HG03469 (cell line): ENCODE measurements around the gene PRDM2.

Source experiments
- ATAC-seq: cut with Tn5 transposase; IDR thresholded peaks from one replicate; pipeline ENCODE4 v1.9.1; 2021; ENCODE audit warnings: mild to moderate bottlenecking, moderate library complexity, moderate number of reproducible peaks; ENCODE audit not compliant: unreplicated experiment

The PRDM2 gene

GRCh38 chr1:13730751-13731482 is 30.9 kb downstream of the PRDM2 start:
- peak; percentile 80 for ATAC-seq

GRCh38 chr1:13731897-13732296 is 31.9 kb downstream of the PRDM2 start:
- no peak for ATAC-seq

GRCh38 chr1:13732971-13733667 is 33.1 kb downstream of the PRDM2 start:
- ATAC-seq, result no peak

- no peak for ATAC-seq
Measured at GRCh38 chr1:13733711-13734110, 33.7 kb downstream of the PRDM2 start.

- ATAC-seq, result no peak
Measured at GRCh38 chr1:13735168-13735930, 35.4 kb downstream of the PRDM2 start.

GRCh38 chr1:13737398-13737797 is 37.4 kb downstream of the PRDM2 start:
- ATAC-seq, result no peak

- no peak for ATAC-seq
Measured at GRCh38 chr1:13746342-13746741, 46.4 kb downstream of the PRDM2 start.

- peak; percentile 60 for ATAC-seq
Measured at GRCh38 chr1:13748610-13749505, 48.9 kb downstream of the PRDM2 start.

GRCh38 chr1:13749543-13750341 is 49.8 kb downstream of the PRDM2 start:
- ATAC-seq, result peak; percentile 1

- ATAC-seq, result no peak
Measured at GRCh38 chr1:13751458-13751871, 51.5 kb downstream of the PRDM2 start.

- no peak for ATAC-seq
Measured at GRCh38 chr1:13751985-13752384, 52.0 kb downstream of the PRDM2 start.

- no peak for ATAC-seq
Measured at GRCh38 chr1:13752852-13753251, 52.9 kb downstream of the PRDM2 start.

- ATAC-seq, result no peak
Measured at GRCh38 chr1:13753636-13754402, 53.8 kb downstream of the PRDM2 start.

- ATAC-seq, result no peak
Measured at GRCh38 chr1:13754510-13755103, 54.6 kb downstream of the PRDM2 start.

- no peak for ATAC-seq
Measured at GRCh38 chr1:13756557-13757315, 56.7 kb downstream of the PRDM2 start.

- ATAC-seq, result no peak
Measured at GRCh38 chr1:13757693-13758092, 57.7 kb downstream of the PRDM2 start.

- no peak for ATAC-seq
Measured at GRCh38 chr1:13759072-13759471, 59.1 kb downstream of the PRDM2 start.

- ATAC-seq, result no peak
Measured at GRCh38 chr1:13760340-13760739, 60.4 kb downstream of the PRDM2 start.
